ENCODE data around the gene CACNA2D3. TPM values are rescaled to one million over a fixed set of nuclear protein-coding genes. Genes with fewer than 3 reads are reported as not detected.

Gene CACNA2D3
- total RNA-seq, 2 donors from 2014 or later = 1.1 to 5.9 TPM

- TF ChIP-seq POLR2AphosphoS5 (IDR thresholded peaks at IDR 0.05) (no peak), CTCF (IDR thresholded peaks at IDR 0.05) (peak; percentile 78 to 88 (median 83))
- no peak overlapping the region for H3K27ac ChIP-seq
- H3K9me3 ChIP-seq = no peaks in the 10 kb centered on the region
- H3K4me1 ChIP-seq (replicated peaks) = no peaks in the 10 kb centered on the region
- no peak overlapping the region for H3K4me3 ChIP-seq
- no peaks in the 10 kb centered on the region for H3K36me3 ChIP-seq
- peak; percentile 64 for DNase-seq (ENCODE audit: low spot score)
- intact Hi-C loops (cut with DNase I) = loop anchor here (10.0 kb wide), 4 partner anchors 429 to 909 kb away; partner anchors contain the start of gene WNT5A
- no peaks in the 10 kb centered on the region for H3K27me3 ChIP-seq (replicated peaks; ENCODE audit: insufficient read depth)
- 17% methylated on average over 20 of the region's 20 CpGs for WGBS
These were observed 731.4 kb downstream of the CACNA2D3 start for GRCh38 chr3:54853573-54854404.

GRCh38 chr3:54856271-54856670, 733.9 kb downstream of the CACNA2D3 start:
- WGBS = 88% methylated on average over 1 of the region's 1 CpG
- no peaks in the 10 kb centered on the region for H3K27me3 ChIP-seq (replicated peaks; ENCODE audit: insufficient read depth)
- H3K4me1 ChIP-seq (replicated peaks) = no peaks in the 10 kb centered on the region
- H3K27ac ChIP-seq = no peak overlapping the region
- DNase-seq (ENCODE audit: low spot score) = no peak
- intact Hi-C loops (cut with DNase I) = loop anchor here (10.0 kb wide), 4 partner anchors 431 to 911 kb away; partner anchors contain the start of gene WNT5A
- no peaks in the 10 kb centered on the region for H3K9me3 ChIP-seq
- H3K36me3 ChIP-seq = no peaks in the 10 kb centered on the region
- no peak overlapping the region for H3K4me3 ChIP-seq
- TF ChIP-seq POLR2A (IDR thresholded peaks at IDR 0.05) (no peak), CTCF (IDR thresholded peaks at IDR 0.05) (no peak), POLR2AphosphoS5 (IDR thresholded peaks at IDR 0.05) (no peak)

- 43% methylated on average over 3 of the region's 3 CpGs for WGBS
- DNase-seq (ENCODE audit: low spot score) = peak; percentile 26
- intact Hi-C loops (cut with DNase I) = loop anchor here (10.0 kb wide), 4 partner anchors 433 to 913 kb away; partner anchors contain the start of gene WNT5A
- no peaks in the 10 kb centered on the region for H3K36me3 ChIP-seq
- H3K27ac ChIP-seq = no peak overlapping the region
- no peaks in the 10 kb centered on the region for H3K4me1 ChIP-seq (replicated peaks)
- no peaks in the 10 kb centered on the region for H3K27me3 ChIP-seq (replicated peaks; ENCODE audit: insufficient read depth)
- no peaks in the 10 kb centered on the region for H3K9me3 ChIP-seq
- TF ChIP-seq CTCF (IDR thresholded peaks at IDR 0.05) (no peak), POLR2AphosphoS5 (IDR thresholded peaks at IDR 0.05) (no peak), POLR2A (IDR thresholded peaks at IDR 0.05) (no peak)
- no peak overlapping the region for H3K4me3 ChIP-seq
These were observed 735.0 kb downstream of the CACNA2D3 start for GRCh38 chr3:54857343-54857742.

- H3K4me3 ChIP-seq = no peak overlapping the region
- no peaks in the 10 kb centered on the region for H3K4me1 ChIP-seq (replicated peaks)
- intact Hi-C loops (cut with DNase I) = loop anchor here (10.0 kb wide), 4 partner anchors 433 to 913 kb away; partner anchors contain the start of gene WNT5A
- WGBS = 65% methylated on average over 4 of the region's 4 CpGs
- no peak for TF ChIP-seq POLR2AphosphoS5 (IDR thresholded peaks at IDR 0.05)
- TF ChIP-seq POLR2A (IDR thresholded peaks at IDR 0.05) = no peak
- TF ChIP-seq CTCF (IDR thresholded peaks at IDR 0.05) = no peak
- H3K27ac ChIP-seq = no peak overlapping the region
- no peaks in the 10 kb centered on the region for H3K27me3 ChIP-seq (replicated peaks; ENCODE audit: insufficient read depth)
- H3K9me3 ChIP-seq = no peaks in the 10 kb centered on the region
- DNase-seq (ENCODE audit: low spot score) = no peak
- H3K36me3 ChIP-seq = no peaks in the 10 kb centered on the region
These were observed 735.9 kb downstream of the CACNA2D3 start for GRCh38 chr3:54858093-54858785.
